GM04503 (cell line): Measurements from ENCODE around the gene BCOR.

Experiments
- DNase-seq: peaks from one replicate; pipeline ENCODE4 v3.0.0-alpha.2; 2012; ENCODE audit warnings: low read depth

BCOR gene

DNA sequence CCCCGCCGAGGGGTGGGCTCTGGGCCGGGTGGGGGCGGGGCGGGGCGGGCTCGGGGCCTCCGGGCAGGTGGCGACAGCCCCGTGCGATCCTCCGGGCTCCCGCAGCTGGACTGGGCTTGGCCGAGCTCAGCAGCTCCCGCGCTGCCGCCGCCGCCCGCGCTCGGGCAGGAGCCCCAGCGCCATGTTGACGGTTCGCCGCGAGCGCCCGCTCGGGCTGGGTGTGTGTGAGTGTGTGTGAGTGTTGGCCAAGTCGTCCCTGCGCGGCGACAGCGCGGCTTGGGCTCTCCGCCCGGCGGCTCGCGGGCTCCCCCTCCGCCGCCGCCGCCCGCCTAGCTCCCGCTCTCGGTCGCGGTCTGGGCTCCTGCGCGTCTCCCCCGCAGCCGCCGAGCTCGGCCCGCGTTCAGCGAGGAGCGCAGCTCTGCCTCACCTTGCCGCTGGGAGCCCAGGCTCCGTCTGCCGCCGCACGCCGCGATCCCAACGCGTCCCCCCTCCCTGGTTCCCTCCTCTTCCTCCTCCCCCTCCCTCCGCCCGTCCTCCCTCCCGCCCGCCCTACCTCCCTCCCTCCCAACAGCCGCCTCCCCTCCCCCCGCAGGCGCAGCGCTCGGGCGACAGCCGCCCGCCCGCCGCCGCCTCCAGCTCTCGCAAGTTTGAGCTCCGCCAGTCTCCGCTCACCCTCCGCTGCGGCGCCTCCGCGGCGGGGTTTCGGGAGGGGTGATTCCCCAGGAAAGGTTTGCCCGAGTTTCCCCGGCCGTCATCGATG lies at the start of gene BCOR:
TSS of gene BCOR (minus strand) at position 455 of the 760 bp plus-strand sequence. CDS start 20,029 bp downstream, outside the sequence.
- DNase-seq, result no peak

DNA sequence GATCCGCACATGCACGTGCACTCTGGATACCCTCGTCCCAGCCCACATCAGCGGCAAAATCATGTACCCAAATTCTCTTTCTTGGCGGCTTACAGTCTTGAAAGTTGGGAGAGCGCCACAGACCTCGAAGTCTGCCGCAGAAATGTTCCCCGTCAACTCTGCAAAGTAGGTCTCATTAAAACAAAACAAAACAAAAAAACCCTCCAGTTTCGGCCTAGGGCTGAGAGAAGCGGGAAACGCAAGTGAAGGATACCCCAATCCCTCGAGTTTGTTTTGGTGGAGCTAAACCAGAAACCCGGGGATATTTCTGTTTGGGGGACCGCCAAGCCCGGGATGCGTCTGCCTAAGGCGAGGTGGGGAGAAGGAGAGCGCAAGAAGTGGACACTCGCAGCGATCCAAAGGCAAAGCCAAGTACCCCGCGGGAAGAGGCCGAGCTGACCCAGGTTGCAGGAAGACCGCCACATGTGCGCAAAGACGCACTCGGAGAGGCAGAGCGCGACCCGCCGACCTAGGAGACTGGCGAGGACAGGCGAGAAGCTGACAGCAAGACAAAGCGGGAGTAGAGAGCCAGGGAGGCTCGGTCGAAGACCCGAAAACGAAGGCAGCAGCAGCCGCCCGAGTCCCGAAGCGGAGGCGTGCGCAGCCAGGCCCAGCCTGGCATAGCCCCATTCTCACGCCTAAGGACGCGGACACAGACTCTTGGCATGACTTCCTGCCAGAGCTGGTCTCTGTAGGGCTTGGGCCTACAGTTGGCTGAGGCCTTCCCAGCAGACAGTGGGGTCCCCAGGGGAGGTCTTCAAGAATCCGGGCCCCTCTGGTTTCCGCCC lies 49.6 kb upstream of the BCOR start:
- DNase-seq, result no peak

DNA sequence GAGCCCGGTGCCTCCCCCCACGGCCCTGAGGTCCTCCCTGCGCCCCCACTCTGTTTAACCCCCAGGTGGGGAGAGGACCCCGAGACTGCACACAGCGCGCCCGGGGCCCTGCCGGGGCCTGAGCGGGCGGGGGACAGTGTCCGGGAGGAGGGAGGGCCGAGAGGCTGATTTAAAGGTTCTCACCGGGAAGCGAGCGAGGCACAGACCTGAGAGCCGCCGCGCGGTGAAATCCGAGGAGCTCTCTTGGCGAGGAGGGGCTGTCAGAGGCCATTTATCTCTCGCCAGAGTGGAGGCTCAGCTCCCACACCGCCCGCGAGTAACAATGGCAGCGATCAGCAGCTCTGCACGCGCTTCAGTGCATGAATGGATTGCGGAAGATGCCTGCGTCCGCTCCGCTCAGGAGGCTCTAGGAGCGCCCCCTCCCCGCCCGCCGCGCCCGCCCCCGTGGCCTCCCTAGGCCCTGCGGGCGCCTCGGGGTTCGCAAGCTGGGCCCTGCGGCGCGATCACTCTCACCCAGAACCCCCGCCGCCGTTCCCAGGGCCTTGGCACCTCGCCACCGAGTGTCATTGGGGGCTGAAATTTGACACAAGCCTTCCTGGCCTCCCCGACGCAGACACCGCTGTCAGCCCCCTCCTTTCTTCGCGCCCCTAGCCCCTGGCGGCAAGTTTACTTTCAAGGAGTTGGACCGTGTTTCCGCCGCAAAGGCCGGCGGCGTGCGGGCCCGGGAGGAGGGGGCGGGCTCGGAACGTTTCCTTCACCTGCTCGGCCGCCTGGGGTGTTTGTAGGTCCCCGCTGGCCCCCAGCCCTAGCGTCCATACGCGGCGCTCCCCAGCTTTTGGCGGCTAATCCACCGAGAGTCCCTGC lies 48.7 kb upstream of the BCOR start:
- DNase-seq, result no peak

DNA sequence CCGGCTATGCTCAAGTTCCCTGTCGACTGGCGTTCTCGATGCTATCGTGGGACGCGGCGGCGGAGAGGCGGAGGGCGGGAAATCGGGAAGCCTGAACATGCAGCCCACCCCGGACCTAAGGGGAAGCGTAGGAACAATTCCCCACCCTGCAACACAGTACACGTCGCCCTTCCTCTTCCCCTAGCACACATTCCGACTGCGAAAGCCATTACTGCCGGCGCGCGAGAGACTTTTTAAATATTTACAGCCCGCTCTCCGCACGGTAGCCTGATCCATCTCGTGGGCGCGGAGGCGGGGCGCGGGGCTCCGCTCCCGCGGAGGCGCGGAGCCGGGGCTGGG lies 48.1 kb upstream of the BCOR start:
- no peak for DNase-seq

DNA sequence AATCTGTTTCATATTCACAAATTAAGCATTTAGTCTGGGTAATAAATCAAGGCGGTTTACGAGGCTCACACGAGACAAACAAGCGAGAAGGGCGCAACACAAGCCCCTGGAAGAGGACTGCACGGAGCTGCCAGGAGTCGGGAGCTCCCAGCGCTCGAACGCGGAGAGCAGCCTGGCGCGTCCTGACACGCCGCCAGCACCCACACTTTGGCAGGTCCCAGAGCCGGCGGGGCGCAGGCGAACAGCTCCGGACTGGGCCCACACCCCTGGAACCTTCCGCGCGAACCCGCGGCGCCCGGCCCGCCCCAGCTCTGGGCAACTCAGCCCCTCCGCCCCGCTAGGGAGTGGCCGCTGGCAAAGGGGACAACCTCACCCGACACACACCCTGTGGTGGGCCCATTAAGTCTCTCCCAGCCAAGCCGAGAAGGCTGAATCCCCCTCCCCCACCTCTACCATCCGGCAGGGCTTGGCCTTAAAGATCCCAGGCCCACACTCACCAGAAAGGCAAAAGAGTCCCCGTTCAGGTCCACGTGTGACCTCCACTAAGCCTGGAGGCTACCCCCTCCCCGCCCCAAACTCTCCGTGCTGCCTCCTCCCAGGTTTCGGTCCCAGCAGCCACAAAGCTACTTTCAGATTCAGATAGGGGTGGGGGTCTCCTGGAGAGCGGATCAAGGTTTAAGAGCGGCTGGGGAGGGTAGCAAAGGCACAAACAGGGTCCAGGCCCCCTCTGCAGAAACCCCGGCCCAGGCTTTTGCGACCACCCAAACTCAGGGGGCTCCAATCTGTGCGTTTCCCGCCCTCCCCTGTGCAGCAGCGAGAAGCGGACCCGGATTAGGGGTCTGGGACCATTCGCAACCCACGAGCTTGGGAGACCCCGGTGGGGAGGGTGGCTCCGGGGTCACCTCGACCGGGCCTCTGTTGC lies 47.5 kb upstream of the BCOR start:
- no peak for DNase-seq

DNA sequence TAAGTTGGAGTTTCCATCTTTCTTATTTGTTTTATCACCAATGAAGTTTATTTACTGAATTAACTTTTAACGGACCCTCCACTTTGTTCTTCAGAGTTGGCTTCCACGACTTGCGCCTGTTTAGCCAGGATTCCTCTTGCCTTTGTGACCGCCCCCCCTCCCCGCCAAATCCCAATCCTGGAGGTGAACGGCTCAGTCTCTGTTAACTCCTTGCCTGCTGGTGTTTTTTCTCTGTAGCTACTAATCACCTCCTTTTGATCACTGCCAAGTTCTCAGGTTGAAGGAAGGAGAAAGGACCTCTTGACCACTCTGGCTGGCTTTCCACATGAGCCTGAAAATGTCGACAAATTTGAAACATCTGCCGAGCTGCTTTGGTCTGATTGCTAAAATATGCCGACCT lies 46.8 kb upstream of the BCOR start:
- DNase-seq, result no peak

DNA sequence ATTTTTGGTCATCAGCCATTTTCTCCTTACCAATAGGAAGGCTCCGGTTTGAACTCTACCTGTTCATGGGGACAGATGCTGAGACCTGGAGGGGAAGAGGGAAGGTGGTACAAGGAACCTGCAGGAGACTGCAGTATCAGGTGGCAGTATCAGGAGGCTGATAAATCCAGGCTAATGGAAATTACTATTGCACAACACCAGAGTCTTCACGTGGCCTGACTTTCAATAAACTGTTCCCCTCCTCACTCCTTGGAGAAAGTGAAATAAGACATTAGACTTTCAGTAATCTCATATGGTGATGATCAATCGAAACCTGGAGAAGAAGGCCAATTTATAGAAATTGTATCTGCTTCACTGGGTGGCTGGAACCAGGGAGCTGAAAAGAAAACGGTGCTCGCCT lies 46.2 kb upstream of the BCOR start:
- DNase-seq, result no peak

DNA sequence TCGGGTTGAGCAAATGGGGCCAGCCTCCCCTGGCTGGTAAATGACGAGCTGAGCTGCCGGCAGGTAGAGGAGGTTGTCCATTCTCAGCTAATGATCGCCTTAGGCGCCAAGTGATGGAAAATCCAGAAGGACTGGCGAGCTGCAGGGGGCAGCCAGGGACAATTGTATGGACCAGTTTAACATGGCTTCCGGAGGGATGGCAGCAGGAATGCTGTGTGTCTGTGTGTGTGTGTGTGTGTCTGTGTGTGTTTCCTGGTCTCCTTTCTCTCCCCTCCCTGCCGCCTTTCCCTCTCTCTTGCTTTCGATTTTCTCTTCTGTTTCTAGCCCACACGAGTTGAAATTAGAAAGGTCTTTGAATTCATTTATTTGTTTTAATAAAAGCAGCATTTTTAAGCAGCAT lies 45.2 kb upstream of the BCOR start:
- DNase-seq, result no peak

DNA sequence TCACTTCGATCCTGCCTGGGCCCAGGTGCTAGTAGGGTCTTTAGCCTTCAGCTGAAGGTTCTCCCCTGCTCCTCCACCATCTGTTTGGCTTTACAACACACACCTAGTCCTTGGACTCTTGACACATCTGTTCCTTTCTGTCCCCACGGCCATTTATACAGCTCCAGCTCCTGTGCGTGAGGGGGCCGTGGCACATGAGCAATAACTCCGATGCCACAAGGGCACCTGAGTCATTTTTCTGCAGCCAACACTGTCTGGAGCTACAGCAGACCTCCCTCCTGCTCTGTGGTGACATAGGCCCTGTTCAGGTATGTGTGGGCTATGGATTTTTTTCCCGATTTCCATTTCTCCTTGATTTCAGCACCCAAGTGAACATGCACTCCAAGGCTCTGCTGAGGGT lies 44.7 kb upstream of the BCOR start:
- no peak for DNase-seq

DNA sequence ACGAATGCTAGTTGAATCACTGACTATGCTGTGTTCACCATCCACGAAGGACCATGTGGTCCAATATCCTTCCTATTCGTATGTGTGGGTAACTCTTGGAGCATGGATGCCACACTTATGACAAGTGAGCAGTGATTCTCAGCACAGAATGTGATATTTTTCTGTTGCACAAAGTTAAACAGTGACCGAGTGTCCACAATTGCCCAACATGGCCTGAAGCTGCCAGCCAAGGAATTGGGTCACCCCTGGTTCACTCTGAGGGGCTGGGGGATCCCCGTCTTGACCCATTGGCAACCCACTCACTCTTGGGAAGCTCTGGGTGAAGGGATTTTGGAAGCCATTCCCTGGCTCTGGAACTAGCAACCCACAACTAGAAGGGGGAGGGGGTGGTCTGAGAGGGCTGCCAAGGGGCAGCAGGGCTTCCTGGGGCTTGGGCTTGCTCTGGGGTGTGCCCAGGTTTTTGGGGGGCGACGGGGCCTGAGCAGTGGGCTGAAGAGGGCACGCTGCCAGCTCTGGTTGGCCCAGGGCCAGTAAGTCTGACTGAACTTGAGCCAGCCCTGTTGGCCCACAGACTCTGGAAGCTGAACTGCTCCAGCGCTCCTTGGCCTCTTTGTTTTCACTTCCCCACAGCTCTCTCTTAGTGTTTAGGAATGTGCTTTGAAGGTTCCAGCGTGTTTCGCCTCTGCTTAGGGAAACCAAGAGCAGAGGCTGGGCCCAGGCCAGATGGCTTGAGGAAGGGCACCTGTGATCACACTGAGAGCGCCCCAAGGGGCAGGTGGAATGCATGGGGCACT lies 43.1 kb upstream of the BCOR start:
- DNase-seq, result no peak

DNA sequence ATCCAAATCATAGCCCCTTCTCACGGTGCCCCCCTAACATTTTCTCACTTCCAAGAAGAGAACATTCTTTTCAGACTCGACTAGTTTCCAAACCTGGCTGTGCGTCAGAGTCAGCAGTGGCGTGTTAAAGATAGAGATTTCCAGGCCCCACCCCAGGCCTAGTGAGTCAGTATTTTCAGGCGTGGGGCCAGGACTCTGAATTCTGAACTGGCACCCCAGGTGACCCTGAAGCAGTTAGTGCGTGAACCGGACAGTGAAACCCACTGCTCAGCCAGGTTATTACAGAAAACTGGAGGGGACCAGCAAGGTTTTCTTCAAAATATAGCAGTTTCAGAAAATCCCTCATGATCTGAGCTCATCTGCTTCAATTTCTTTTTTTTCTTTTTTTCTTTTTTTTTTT lies 35.0 kb upstream of the BCOR start:
- no peak for DNase-seq

DNA sequence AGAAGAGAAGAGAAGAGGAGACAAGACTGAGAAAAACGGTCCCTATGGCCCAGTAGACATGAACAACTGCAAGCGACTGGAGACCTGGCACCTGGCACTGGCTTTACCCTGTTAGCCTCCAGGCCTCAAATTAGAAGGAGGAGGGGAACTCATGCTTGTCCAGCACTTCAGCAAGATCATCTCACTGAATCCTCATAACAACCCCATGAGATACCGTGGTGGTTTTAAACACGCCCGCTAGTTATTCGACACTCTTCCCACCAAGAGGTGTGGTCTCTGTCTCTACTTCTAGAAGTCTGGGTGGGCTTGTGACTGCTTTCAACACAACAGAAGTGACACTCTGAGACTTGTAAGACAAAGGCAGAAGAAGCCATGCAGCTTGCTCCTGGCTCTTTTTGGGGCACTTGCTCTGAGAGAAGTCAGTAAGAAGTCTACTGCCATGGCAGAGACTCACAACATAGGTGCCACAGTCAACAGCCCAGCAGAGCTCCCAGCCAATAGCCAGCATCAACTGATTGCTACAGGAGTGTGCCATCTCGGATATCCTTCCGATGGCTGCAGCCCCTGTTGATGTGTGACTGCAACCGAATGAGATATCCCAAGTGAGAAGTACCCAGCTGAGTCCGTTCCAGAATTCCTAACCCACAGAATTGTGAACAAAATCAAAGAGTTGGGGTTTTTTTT lies 34.0 kb upstream of the BCOR start:
- no peak for DNase-seq

DNA sequence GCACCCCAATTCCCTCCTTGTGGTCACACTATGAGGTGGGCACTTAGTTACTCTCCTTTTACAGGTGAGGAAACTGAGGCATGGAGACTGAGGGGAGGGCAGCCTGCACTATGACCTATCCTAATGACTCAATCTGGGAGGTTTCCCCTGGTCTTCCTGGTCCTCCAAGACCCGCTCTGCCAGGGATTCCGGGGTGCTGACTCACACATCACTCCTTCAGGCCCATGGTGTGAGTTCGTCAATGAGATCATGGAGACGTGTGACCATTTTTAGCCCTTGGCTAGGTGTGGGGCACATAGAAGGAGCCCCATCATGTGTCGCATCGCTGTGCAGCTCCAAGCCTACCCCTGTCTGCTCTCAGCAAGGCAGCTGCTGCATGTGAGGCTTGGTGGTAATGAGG lies 32.4 kb upstream of the BCOR start:
- DNase-seq, result no peak

DNA sequence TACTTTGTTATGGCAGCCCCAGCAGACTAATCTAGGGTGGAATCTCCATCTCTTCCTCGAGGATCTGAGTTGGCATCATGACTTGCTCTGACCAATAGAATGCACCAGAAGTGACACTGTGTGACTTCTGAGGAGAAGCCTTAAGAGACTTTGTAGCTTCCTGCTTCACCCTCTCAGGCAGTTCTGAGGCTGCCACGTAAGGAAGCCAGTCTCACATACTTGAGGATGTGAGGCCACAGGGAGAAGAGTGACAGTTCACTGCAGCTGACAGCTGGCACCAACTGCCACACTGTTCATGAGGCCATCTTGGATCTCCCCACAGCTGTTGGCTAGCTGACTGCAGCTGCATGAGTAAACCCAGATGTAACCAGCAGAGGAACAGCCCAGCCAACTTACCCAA lies 29.3 kb upstream of the BCOR start:
- DNase-seq, result no peak

DNA sequence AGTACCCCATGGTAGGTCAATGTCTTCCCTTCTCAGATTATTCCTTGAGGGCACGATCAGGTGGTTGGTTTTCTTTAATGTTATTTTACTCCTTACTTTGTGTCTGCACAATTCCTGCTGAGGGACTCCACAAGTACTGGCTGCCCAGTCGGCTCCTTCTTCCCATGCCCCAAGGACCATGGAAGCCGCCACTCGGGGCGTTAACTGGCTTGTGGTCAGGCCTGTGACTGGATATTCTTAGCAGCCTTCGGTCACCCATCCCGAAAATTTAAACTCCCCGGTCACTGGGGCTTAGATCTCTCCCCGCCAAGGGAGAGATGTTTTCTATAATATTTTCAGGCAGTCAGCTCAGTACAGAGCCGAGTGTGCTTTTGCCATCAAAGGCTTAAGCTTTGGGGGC lies 24.7 kb upstream of the BCOR start:
- no peak for DNase-seq

DNA sequence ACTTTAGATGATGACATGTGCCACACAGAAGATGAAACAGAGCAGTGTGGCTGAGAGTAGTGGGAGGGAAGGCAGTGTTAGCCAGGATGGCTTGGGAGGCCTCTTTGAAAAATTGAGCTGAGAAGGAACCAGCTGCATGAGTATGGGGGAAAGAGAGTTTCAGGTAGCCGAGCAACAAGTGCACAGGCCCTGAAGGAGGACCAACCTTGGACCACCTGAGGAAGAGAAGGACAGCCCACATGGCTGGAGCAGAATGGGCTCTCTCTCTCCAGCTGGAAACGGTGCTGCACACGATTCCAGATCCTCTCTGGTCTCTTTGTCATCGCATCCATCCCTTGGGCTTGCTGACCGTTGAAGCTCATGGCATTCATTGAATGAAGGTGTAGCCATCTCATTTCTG lies 23.9 kb upstream of the BCOR start:
- DNase-seq, result no peak

DNA sequence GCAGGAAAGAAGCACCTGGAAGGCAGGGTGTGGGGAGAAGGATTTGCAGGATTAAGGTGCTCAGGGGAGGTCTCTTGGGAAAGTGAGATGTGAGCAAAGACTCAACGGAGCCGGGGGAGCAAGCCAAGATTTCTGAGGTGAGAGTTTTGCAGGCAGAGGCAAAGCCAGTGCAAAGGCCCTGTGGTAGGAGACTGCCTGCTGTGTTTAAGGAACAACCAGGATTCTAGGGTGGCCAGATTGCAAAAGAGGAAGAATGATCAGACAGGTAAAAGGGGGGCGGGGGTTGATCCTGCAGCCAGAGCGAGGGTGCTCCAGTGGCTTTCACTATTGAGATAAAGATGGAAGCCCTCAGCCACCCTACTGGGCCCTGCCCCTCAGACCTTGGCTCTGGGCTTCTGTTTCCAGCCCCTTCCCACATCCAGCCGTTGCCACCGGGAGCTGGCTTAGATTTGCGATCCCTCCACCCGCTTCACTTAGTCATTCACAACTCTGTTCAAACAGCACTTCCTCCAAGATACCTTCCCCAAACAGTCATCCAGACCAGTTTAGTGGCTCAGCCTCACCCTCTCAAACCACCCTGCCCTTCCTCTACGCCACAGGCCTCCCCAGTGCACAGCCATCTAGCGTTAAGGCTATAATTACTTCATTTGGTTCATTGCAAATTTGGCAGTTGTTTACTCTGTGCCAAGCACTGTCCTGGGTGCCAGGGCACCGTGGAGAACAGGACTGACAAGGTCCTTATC lies 23.3 kb upstream of the BCOR start:
- DNase-seq, result no peak

DNA sequence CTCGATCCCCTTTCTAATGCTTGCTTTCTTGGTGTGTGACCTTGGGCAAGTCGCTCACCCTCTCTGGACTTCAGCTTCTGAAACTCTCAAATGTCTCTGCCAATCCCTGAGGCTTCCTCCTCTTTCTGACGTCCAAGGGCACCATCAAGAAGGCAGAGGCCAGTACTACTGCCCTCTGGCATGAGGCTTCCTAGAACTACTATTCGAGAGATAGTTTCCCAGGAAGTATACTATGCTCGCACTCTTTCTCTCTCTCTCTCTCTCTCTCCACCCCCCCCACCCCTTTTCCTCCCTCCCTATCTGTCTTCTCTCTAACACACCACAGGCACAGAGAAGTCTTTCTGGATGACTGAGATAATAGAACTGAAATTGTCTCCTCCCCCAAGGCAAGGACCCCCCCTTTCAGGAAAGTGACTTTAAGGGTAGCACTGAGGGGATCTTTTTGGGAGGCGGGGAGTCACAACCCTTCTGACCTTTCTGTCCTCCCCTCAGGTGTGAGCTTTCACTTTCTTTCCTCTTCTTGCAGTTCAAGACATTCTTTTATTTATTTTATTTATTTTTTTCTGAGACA lies 20.0 kb upstream of the BCOR start:
- DNase-seq, result no peak

DNA sequence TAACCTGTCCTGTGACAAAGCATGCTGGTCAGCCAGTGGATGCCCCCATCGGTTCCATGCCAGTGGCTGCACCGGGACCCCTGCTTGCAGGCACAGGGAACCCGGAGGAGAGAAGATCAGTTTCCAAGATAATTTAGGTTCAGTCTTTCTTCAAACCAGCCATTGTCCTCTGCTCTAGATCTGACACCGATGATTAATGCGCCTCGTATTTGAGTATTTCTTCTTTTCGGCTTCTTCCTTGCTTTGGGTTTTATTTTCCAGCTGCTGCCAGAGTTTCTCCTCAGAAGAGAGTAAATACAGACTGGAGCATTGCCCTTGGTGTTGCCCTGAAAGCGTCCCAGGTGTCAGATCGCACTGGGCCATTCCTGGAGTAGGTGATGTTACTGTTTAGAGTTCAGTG lies 19.2 kb upstream of the BCOR start:
- DNase-seq, result no peak
